CD4-positive, alpha-beta T cell treated with Interleukin-21 for 1 hour (primary cell): ENCODE results near the gene MCM5.
A peak's percentile ranks its signal among the peaks of the same experiment; 100 is the strongest.
"Not testable (repeated sequence)": the region's sequence is repeated elsewhere in the genome, so short reads cannot be mapped to it uniquely, and the experiment has no call there.

Source experiments
- DNase-seq: peaks from one replicate; pipeline ENCODE4 v3.0.0-alpha.2; 2020

Gene MCM5

GRCh38 chr22:35434061-35434710 lies 34.2 kb downstream of the MCM5 start:
- DNase-seq: no peak

DNA sequence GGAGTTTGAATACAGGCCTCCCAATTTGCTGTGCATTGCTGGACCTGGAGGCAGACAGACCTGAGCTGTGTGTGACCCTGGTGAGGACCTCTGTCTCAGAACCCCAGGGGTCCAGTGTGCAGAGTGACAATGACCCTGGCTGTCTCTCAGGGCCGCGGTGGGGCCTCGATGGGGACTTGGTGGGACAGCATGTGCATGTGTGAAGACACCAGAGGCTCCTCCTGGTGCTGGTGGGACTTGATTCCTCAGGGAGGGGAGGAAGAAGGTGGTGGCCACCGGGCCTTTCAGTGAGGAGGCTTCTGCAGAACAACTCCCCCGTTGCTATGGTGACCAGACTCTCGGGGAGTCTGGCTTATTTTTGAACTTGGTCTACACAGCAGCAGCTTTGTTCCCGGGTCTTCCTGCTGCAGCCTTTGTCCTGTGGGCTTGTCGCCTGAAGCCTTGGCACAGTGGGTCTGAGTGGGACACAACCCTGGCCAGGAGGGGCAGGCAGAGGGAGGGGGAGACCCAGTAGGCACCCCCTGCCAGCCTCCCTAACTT lies 35.3 kb downstream of the MCM5 start:
- DNase-seq: no peak

- no peak for DNase-seq
Observed at GRCh38 chr22:35436421-35436820, 36.5 kb downstream of the MCM5 start.

DNA sequence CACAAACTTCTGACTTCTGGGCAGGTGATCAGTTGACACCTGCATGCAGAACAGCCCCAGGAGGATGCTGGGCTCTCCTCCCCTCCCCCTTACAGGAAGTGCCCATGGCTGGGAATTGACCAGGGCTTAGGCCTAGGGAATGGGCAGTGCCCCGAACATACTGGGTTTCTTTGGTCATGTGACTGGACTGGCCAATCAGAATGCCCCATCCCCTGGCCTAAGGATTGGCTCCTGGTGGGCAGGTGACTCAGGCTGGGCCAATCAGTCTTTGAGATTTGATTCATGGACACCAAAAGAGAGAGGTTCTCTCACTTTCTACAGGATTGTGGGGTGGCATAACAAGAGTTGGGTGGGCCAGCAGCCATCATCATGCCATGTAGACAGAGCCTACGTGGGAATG lies 37.1 kb downstream of the MCM5 start:
- DNase-seq: peak; percentile 4

DNA sequence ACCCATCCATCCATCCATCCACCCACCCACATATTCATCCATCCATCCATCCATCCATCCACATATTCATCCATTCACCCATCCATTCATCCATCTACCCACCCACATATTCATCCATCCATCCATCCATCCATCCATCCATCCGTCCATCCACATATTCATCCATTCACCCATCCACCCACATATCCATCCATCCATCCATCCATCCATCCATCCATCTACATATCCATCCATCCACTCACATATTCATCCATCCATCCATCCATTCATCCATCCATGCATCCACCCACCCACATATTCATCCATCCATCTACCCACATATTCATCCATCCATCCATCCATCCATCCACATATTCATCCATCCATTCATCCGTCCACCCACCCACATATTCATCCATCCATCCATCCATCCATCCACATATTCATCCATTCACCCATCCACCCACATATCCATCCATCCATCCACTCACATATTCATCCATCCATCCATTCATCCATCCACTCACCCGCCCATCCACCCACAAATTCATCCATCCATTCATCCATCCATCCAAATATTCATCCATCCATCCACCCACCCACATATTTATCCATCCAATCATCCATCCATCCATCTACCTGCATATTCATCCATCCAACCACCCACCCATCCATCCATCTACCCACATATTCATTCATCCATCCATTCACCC lies 38.9 kb downstream of the MCM5 start:
- not testable (repeated sequence) for DNase-seq

DNA sequence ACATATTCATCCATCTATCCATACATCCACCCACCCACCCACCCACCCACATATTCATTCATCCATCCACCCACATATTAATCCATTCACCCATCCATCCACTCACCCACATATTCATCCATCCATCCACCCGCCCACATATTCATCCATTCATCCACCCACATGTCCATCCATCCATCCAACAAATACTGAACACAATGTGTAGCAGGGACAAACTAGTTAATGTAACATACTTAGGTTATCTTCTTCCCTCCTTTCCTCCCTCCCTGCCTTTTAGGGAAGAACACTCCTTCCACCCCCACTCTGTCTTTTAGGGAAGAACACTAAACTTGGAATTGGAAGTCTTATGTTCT lies 39.4 kb downstream of the MCM5 start:
- DNase-seq: no peak

GRCh38 chr22:35440129-35440528 lies 40.2 kb downstream of the MCM5 start:
- DNase-seq: no peak

- no peak for DNase-seq
Observed at GRCh38 chr22:35441489-35442100, 41.7 kb downstream of the MCM5 start.

GRCh38 chr22:35442471-35442870 lies 42.5 kb downstream of the MCM5 start:
- no peak for DNase-seq

DNA sequence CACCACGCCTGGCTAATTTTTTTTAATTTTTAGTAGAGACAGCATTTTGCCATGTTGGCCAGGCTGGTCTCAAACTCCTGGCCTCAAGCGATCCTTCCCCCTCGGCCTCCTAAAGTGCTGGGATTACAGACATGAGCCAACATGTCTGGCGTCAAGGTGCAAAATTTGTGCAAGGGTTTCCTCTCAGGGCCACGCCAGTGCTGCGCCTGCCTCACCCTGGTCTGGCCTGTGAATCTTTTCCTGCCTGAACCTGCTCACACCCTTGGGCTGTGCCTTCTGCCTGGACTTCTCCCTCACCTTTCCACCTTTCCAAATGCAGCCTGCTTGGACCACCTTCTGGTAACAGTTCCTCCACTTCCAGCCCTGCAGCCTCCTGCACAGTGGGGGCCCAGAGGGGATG lies 43.4 kb downstream of the MCM5 start:
- DNase-seq: no peak

DNA sequence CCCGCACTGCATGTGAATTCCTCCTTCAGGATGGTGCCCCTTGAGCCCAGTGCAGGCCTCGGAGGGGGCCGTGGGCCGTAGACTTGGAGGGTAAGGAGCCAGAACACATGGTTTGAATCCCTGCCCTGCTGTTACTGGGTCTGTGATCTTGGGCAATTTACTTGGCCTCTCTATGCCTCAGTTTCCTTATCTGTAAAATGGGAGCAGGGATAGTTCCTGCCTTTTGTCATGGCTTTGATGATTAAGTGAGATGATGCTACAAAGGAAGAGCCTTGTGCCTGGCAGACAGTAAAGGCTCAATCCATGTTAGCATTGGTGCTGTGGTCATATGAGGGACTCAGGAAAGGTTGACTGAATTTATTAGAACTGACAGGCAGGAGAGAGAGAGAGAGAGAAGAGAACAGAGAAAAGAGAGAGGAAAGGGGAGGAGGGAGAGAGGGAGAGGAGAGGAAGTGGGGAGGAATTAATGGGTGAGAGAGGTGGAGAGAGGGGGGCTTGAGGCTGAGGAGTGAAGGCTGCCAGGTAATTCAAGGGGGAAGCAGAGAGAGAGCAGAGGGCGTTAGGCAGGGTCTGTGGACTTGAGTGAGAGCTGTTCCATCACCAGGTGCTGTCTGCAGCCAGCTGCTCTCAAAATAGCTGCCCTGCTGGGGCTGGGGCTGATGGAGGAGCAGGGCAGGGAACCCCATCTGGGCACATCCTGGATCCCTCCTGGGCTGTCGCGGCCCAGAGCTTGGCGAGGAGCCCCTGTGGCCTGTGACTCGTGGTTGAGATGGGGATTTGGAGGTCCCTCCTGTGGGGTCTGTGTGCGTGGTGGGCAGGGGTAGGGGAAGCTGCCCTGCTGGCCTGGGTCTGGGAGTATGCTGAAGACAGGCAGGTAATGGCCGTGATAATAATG lies 44.1 kb downstream of the MCM5 start:
- no peak for DNase-seq

GRCh38 chr22:35444685-35445399 lies 44.9 kb downstream of the MCM5 start:
- no peak for DNase-seq

DNA sequence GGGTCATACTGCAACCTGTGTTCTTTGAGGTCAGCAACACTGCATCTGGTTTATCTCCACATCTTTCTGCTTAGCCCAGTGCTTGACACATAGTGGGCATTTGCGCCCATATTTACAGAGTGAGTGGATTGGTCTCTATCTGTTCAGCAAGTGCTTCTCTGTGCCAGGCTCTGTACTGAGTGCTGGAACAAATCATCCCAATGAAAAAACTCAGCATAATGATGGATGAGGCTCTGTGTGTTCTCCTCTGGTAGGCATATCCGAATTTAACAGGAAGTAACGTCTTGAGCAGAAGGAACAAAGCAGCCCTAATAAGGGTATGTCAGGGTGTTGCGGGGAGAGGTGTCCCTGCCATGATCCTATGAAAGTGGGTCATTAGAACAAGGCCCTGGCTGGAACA lies 46.0 kb downstream of the MCM5 start:
- no peak for DNase-seq

DNA sequence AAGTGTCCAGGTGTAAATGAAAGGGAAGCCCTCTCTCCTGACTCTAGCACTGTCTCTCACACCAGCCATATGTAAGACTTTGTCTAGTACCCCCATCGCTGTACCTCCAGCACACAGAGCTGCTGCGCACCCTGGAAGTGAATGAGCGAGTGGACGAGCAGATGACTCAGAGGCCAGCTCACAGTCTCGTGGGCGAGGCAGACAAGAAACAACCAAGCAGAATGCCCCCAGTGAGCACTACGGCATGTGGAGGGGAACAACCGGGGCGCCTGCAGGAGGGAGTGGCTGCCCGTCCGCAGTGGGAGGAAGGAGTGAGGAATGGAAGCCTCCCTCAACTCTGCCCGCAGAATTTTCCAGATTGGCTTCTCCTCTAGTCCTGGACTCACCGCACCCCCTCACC lies 46.4 kb downstream of the MCM5 start:
- no peak for DNase-seq

GRCh38 chr22:35448523-35448922 lies 48.6 kb downstream of the MCM5 start:
- no peak for DNase-seq

DNA sequence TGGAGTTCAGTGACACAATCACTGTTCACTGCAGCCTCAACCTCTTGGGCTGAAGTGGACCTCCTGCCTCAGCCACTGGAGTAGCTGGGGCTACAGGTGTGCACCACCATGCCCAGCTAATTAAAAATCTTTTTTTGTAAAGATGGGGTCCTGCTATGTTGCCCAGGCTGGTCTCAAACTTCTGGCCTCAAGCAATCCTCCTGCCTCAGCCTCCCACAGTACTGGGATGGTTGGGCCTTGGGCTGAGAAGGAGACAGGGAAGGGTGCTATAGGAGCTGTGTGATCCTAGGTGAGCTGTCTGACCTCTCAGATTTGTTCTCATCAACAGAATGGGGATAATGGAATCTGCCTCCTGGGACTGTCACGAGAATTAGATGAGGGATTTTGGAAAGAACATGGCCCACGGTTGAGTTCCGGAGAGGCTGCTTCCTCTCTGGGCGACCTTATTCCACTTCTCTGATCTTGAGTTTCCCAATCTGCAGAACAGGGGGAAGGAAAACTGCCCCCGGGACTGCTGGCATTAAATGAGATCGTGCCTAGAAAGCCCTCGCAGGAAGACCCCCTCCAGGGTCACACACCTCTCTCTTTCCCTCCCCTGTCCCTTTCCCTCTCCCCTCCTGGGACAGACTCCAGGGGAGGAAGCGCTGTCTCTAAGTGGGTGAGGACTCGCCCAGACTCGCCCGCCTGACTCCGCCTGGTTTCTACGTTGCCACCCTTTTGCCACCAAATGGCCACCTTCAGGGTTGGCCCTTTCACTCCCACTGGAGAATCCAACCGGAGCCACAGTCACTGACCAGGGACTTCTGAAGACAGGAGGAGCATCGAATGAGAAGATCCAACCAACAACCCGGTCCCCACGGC lies 50.1 kb downstream of the MCM5 start:
- no peak for DNase-seq

DNA sequence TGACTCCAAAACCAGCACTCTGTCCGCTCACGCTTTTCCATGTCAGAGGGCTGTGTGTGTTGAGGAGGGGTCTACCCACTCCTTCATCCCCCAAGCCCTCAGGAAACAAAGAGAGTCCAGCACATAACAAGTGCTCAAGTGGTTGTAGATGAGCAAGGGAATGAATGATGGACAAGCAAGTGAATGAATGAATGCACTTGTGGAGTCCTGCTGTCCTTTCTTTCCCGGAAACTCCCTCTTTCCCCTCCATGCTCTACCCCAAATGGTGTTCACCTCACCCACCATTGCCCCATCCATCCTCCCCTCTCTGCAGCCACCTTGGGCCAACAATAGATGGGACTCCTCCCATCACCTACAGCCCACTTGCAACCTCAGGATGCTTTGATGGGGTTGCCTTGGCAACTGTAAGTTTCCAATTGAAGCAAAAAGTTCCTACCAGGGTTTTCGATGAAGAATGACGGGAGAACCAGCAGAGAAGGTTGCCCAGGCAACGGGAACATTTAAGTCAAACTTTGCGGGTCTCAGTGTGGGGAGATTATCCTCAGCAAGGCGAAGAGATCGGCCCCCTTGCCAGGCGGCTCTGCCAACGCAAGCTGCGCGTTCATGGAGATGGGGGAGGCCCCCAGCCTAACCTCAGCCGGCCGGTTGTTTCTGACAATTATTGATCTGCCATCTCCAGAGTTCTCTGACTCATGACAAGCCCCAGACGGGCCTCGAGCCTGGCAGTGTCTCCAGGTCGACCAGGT lies 51.1 kb downstream of the MCM5 start:
- DNase-seq: no peak

- no peak for DNase-seq
Observed at GRCh38 chr22:35451592-35451991, 51.7 kb downstream of the MCM5 start.

- no peak for DNase-seq
Observed at GRCh38 chr22:35452351-35452781, 52.4 kb downstream of the MCM5 start.
